Astrocyte (in vitro differentiated cells and primary cell): ENCODE data around the gene RRBP1.

Source experiments
- CTCF ChIP-seq: IDR thresholded peaks from 2 replicates; pipeline ENCODE4 v1.5.1; 2011; ENCODE audit warnings: low read depth, mild to moderate bottlenecking, inconsistent platforms, low read length, moderate library complexity; ENCODE audit not compliant: insufficient read depth
- EZH2 ChIP-seq: IDR thresholded peaks from 2 replicates; pipeline ENCODE4 v1.6.1; 2012; ENCODE audit warnings: mild to moderate bottlenecking, low read length, inconsistent platforms; ENCODE audit not compliant: insufficient read depth

DNA sequence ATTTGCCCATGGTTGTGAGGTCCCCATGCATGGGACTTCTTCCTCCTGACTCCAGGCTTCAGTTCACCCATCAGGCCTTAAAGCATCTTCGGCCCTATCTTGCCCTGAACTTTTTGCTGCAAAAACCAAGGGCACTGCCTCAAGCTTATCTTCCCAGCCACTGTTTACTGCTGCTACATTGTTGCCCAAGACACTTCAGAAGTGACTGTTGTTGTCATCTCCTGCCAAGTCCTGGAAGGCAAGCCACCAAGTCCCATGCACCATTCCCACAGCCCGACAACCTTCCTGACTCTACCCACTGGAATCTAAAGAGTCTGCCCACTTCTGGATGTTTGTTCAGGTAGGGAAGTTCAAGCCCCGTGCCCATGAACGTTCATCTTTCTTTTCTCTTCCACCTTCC is 30.2 kb upstream of the RRBP1 start:
- no peak for TF ChIP-seq CTCF
- no peak for TF ChIP-seq EZH2
